Erythroblast (primary cell): ENCODE results near the gene CDC14A.

Source experiments
- GATA1 ChIP-seq: IDR thresholded peaks from 2 replicates; pipeline ENCODE4 v1.6.1; 2011; ENCODE audit warnings: low read depth, mild to moderate bottlenecking, control low read depth, low read length, moderate library complexity
- POLR2A ChIP-seq: IDR thresholded peaks from 2 replicates; pipeline ENCODE4 v1.6.1; 2011; ENCODE audit warnings: mild to moderate bottlenecking, low read length

- TF ChIP-seq POLR2A, result no peak
- TF ChIP-seq GATA1, result no peak
Measured at GRCh38 chr1:100536031-100536430, 183.7 kb downstream of the CDC14A start.
